ENCODE data around the gene SCCPDH.

Gene SCCPDH

GRCh38 chr1:246815693-246816270 lies 91.6 kb downstream of the SCCPDH start:
- H3K27me3 ChIP-seq (ENCODE audit: low read depth), result peaks cover 3% of the 10 kb centered on the region; the same call in 1 of the 2 replicates
- H3K4me3 ChIP-seq, result no peak overlapping the region
- no peaks in the 10 kb centered on the region for H3K4me1 ChIP-seq
- no peaks in the 10 kb centered on the region for H3K9me3 ChIP-seq
- in situ Hi-C loops (cut with MboI; ENCODE audit: low sequenced_read_pairs), result no loop called here
- no peaks in the 10 kb centered on the region for H3K36me3 ChIP-seq (replicated peaks)
- DNase-seq (ENCODE audit: low spot score in 2 of 2), result no peak

Data from HAP-1 (cell line).